ENCODE measurements around the gene KLHL29. TPM values are rescaled to one million over a fixed set of nuclear protein-coding genes. Genes with fewer than 3 reads are reported as not detected.

Gene KLHL29
- total RNA-seq, 1 experiment from 2014 or later, result 34.1 TPM

DNA sequence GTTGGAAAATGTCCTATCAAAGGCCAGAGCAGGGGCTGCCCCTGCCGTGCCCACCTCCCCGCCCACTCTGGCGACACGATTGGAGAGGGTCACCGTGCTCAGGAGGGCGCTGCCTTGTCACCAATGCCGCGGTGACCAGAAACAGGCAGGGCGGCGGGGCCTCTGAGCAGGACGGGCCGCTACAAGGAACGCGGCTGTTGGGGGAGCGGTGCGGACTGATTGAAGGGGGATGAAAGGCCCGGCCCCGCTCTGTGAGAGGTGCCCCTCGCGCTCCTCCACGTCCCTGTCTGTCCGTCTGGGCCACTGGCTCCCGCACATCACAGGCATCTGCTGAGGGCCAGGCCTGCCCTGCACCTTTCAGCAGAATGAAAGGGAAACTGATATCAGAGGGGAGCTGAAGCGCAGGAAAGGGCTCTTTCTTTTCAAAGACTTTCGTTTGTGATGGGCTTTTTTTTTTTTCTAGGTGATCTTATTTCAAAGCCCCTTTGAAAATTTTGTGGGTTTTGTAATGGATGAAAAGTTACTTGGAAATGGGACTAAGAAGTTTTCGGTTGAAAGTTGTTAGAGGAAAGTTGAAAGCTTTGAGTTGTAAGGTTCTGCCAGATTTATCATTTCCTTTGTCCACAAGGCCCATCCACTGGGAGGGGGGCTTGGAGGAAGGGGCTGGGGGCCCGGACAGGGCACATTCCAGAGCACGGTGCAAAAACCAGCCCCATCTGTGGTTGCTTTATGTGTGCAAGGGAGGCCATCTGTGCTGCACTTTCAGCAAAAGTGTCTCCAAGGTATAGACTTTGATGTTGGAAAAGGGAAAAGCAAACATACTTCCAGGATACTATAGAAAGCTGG, 244.2 kb downstream of the KLHL29 start:
- no peaks in the 10 kb centered on the region; the same call in 1 of the 2 replicates for H3K36me3 ChIP-seq
- H3K9me3 ChIP-seq (replicated peaks), result no peaks in the 10 kb centered on the region
- no peak for DNase-seq
- H3K27me3 ChIP-seq, result no peaks in the 10 kb centered on the region
- no peaks in the 10 kb centered on the region for H3K4me1 ChIP-seq
- no peak overlapping the region for H3K27ac ChIP-seq
- H3K4me3 ChIP-seq, result no peak overlapping the region

DNA sequence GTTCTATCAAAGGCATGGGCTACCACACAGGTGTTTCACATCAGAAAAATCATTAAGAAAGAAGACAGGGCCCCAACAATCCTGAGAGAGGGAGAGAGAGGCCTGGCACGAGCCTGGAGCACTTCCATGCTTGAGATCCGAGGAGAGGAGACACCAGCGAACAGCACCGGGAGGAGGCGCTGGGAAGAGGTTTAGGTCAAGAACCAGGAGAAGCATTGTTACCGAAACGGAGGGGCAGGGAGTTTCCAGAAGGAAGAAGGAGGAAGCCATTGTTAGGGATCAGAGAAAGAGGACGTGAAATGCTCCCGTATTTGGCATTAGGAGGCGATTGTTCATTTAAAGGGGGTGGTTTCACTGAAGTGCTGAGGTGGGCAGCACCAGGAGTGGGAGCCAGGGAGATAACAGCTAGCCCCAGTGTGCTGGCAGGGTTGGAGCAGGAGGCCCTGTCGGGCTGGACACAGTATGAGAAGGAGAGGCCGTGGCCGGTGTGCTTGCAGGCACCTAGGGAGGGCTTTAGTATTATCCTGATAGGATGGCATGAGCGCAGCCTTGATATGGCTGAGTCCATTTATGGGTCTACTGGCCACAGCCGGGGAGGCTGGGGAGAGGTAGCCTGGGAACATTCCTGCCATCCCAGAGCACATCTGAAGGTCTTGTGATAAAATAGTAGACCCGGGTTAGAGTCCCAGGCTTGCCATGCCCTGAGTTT, 244.9 kb downstream of the KLHL29 start:
- Histone ChIP-seq H3K27me3 (no peaks in the 10 kb centered on the region), H3K9me3 (replicated peaks) (no peaks in the 10 kb centered on the region), H3K36me3 (no peaks in the 10 kb centered on the region; the same call in 1 of the 2 replicates), H3K27ac (no peak overlapping the region), H3K4me3 (no peak overlapping the region), H3K4me1 (no peaks in the 10 kb centered on the region)
- DNase-seq, result no peak

DNA sequence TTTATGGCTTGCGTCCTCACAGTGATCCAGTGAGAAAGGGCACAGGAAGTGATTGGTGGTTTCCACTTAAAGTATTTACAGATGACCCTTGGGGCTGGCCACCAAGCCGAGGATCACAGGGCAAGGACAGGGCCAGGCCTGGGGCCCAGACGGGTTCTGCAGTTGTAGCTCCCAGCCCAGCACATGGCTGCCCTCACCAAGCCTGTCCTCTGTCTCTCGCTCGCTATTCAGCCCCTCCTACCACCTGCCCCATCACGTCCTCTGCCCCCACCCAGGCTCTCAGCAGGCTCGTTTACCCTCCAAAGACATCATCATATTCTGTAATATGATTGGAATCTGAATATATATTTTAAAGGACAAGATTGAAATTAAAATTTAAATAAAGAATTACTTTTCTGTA, 246.0 kb downstream of the KLHL29 start:
- no peak for DNase-seq
- H3K4me1 ChIP-seq, result no peaks in the 10 kb centered on the region
- H3K27me3 ChIP-seq, result no peaks in the 10 kb centered on the region
- no peaks in the 10 kb centered on the region; the same call in 1 of the 2 replicates for H3K36me3 ChIP-seq
- no peaks in the 10 kb centered on the region for H3K9me3 ChIP-seq (replicated peaks)
- no peak overlapping the region for H3K4me3 ChIP-seq
- H3K27ac ChIP-seq, result no peak overlapping the region

DNA sequence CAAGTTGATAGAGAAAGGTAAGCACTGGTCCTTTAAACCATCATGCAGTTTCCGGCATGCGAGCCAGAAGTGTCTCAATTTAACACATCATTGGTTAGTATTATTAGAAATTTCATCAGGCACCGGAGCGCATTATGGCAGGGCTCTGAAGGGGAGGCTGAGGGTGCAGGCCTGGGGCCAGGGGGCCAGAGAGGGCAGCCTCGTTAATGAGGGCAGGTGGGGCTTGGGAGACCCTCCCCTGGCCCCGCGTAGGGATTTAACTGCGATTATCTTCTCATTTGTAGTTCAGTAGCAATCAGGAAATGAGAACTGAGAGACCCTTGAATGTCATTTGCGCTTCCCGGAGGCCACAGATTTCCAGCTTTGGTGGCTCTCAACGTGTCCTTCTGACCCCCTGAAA, 246.4 kb downstream of the KLHL29 start:
- no peaks in the 10 kb centered on the region for H3K27me3 ChIP-seq
- H3K27ac ChIP-seq, result no peak overlapping the region
- DNase-seq, result no peak
- H3K4me3 ChIP-seq, result no peak overlapping the region
- H3K36me3 ChIP-seq, result no peaks in the 10 kb centered on the region; the same call in 1 of the 2 replicates
- no peaks in the 10 kb centered on the region for H3K9me3 ChIP-seq (replicated peaks)
- no peaks in the 10 kb centered on the region for H3K4me1 ChIP-seq

DNA sequence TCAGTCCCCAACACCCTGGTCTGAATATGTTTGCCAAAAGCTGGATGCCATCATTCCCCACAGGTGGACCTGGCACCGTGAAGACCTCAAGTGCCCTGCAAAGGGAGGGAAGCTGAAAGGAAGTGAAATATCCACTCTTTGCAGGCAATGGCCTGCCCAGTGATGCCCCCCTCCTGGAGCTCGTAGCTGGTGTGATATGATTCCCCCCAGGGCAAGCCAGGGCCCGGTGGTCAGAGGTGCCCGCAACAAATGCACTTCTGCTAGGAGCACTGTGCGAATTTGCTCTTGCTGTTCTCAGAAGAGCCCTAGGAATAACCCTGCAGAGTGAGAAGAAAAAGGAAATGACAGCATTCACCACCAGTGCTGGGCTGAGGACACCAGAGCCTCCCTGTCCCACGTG, 247.4 kb downstream of the KLHL29 start:
- no peak for DNase-seq
- no peaks in the 10 kb centered on the region; the same call in 1 of the 2 replicates for H3K36me3 ChIP-seq
- no peak overlapping the region for H3K4me3 ChIP-seq
- H3K27ac ChIP-seq, result no peak overlapping the region
- no peaks in the 10 kb centered on the region for H3K4me1 ChIP-seq
- no peaks in the 10 kb centered on the region for H3K27me3 ChIP-seq
- no peaks in the 10 kb centered on the region for H3K9me3 ChIP-seq (replicated peaks)

DNA sequence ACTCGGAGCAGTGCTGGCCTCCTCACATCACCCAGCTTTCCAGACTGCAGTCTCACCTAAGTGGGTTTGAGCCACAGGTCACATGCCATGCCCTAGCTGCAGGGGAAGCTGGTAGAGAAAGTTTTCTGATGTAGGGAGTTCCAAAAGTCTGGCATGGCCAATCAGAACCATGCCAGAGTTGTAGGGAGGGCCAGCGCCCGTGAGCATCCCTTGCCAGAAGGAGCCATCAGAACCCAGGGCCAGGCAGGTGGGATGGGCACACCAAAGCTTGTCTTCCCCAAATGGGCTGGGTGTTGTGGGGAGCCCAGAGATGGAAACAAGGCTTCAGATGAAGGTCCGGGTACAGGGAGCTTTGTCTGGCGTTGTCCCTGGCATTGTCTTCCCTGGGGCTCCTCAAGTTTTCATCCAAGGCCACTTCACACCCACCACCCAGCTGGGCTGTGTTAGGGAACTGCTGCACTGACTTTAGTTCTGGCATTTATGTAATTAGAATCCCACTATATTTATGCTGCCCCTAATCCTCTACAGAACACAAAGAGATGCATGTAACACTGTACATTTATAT, 247.9 kb downstream of the KLHL29 start:
- H3K9me3 ChIP-seq (replicated peaks), result no peaks in the 10 kb centered on the region
- no peak overlapping the region for H3K4me3 ChIP-seq
- DNase-seq, result no peak
- H3K36me3 ChIP-seq, result no peaks in the 10 kb centered on the region; the same call in 1 of the 2 replicates
- H3K4me1 ChIP-seq, result no peaks in the 10 kb centered on the region
- H3K27me3 ChIP-seq, result no peaks in the 10 kb centered on the region
- H3K27ac ChIP-seq, result no peak overlapping the region

DNA sequence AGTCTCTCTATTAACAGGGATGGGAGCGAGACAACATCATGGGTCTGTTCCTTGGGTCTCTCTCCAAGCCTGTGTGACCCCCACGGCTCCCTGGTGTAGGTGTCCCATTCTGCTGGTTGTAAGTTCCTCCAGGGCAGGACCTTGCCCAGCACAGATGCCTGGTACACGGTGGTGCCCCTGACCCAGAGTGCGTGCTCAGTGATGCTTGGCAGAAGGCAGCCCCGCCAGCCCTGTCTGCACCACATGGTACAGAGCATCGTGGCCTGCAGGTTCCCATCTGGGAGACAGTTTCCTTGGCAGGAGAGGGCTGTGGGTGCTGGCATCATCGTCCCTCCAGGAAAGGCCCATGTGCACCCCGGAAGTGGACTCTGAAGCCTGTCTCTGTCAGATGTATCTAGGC, 249.0 kb downstream of the KLHL29 start:
- no peak for DNase-seq

DNA sequence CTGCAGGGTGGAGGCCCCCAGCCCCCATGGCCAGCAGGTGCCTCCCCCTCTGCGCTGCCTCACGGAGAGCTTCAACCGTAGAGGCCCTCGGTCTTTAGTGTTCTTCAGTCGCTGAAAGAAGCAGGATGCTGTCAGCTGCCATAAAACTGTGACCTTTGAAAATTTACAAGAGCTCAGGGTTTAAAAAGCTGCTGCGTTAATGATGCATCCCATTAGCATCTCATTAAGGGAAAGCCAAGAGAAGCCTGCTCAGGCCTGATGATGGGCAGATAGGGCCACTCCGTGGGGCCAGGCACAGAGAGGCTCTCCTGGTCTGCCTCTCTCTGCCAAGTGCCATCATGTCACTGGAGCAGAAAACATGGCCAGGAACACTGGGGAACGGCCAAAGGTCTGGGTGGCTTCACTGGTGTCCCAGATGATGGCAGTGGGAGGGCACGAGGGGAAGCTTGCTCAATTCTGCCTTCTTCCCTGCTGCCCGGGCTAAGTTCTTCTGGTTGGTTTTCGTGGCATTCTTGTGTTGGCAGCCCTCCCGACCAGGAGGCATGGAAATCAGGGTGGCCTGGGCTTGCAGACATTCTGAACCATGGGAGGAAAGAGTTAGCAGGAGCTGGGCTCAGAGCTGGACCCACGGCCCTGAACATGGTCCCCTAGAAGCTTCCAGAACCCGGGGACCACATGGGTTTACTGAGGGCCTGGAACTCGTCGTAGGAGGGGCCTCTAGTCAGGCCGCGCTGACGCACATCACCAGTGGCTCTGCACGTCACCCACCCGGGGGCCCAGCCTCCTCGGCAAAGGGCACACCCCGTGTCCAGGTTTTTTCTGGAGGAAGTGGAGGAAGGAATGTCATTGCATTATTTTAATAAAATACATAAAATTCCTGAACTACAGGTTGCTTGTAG, 250.7 kb downstream of the KLHL29 start:
- Histone ChIP-seq H3K4me1 (no peaks in the 10 kb centered on the region), H3K27ac (no peak overlapping the region), H3K9me3 (replicated peaks) (no peaks in the 10 kb centered on the region), H3K27me3 (no peaks in the 10 kb centered on the region), H3K36me3 (peaks cover 11% of the 10 kb centered on the region), H3K4me3 (no peak overlapping the region)
- DNase-seq, result no peak

More for the DNA sequence above, 249.0 kb downstream of the KLHL29 start:
- Histone ChIP-seq H3K4me3 (no peak overlapping the region), H3K27ac (no peak overlapping the region), H3K9me3 (replicated peaks) (no peaks in the 10 kb centered on the region), H3K27me3 (no peaks in the 10 kb centered on the region), H3K36me3 (no peaks in the 10 kb centered on the region; the same call in 1 of the 2 replicates), H3K4me1 (no peaks in the 10 kb centered on the region)

DNA sequence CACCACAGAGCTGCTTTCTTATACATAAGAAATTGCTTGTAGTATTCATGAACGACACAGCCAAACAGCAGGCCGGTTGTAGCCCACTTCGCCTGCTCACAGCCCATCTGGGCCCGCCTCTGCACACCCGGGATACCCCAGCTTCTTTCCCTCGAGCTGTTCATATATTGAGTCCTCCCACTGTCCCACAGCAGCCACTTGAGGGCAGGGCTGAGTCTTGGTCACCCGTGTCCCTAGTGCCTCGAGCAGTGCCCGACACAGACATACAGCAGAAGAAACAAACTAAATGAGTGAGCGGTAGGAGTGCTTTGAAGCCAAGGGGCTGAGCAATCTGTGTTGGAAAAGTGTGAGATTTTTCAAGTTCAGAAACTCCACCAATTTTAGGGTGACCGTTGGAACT, 251.4 kb downstream of the KLHL29 start:
- H3K27ac ChIP-seq, result no peak overlapping the region
- DNase-seq, result peak; percentile 48 to 64
- no peaks in the 10 kb centered on the region for H3K27me3 ChIP-seq
- H3K36me3 ChIP-seq, result peaks cover 14% of the 10 kb centered on the region
- no peaks in the 10 kb centered on the region for H3K9me3 ChIP-seq (replicated peaks)
- no peak overlapping the region for H3K4me3 ChIP-seq
- no peaks in the 10 kb centered on the region for H3K4me1 ChIP-seq

DNA sequence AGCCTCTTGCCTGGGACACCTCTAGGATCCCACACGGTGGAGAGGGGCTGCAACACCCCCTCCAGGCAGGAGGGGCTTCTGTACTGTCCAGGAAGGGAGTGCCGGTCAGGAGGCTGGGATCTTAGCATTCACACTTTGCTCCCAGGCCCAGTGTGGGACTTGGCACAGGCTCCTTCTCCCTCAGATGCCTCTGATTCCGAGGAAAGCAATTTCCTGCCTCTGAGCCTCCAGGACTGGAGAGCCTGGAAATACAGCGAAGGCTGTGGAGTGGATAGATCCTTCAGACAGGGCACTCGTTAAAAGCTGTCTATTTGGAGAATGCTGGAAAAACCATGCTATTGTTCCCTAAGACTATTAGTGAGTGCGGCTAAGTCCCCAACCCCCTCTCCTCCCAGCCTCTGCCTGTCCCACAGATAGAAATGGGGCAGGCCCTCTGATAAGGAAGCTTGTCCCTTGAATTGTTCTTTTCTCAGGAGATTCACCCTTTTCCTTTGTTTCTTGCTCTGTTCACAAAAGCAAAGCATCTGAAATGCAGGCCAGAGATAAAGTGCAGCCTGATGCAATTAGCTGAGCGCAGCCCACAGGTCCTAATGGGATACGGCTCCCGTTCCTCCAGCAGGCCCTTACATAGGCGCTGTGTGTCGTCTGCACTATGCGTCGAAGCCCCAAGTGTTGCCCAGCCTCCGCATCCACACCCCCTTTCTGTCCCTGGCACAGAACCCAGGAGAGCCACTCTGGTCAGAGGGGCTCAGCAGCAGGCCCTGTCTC, 252.2 kb downstream of the KLHL29 start:
- DNase-seq, result no peak
- Histone ChIP-seq H3K36me3 (peaks cover 22% of the 10 kb centered on the region), H3K4me3 (no peak overlapping the region), H3K27ac (no peak overlapping the region), H3K9me3 (replicated peaks) (no peaks in the 10 kb centered on the region), H3K4me1 (no peaks in the 10 kb centered on the region), H3K27me3 (no peaks in the 10 kb centered on the region)

DNA sequence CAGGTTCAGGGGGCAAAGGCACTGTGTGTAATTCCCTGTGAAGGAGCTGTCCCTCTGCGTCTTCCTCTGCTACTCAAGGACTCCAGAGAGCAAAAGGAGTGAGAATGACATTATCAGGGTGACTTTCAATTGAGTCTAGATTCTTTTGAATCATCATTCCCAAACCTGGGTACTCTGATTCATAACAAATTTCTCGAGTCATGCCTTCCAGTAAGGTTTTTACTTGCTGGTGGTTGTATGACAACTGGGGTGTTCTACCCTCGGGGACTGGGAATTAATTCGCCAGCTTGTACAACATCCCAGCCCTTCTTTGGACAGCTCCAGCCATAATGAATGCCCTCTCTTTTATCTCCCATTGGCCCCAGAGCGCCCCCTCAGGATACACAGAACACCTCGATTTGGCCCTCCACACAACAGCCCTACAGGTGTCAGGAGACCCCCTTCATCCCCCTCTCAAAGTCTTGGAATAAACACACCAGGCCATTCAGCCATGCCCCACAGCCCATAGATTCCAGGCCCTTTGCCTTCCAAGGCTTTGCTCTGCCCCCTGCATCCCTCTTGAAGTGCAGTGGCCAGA, 254.5 kb downstream of the KLHL29 start:
- DNase-seq, result no peak
- Histone ChIP-seq H3K36me3 (peaks cover 43% of the 10 kb centered on the region), H3K27ac (no peak overlapping the region), H3K4me1 (peaks cover 4% of the 10 kb centered on the region), H3K4me3 (no peak overlapping the region), H3K27me3 (no peaks in the 10 kb centered on the region), H3K9me3 (replicated peaks) (no peaks in the 10 kb centered on the region)

DNA sequence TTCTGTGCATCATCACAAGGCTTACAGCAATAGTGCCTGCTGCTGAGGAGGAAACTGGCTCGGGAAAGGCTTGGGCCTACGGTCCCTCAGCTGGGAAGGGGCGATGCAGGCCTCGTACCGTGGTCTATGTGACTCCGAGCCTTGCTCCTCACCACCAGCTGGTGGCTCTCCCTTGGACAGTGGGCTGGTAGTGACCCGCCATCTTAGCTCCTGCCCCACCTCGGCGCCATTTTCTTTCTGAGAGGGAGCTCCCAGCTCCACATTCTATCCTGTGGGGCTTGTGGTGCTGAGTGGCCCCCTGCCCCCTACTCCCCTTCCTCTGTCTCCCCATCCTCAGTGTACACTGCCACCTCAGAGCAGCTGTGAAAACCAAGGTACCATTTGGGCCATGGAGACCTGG, 255.7 kb downstream of the KLHL29 start:
- DNase-seq, result no peak
- Histone ChIP-seq H3K36me3 (peaks cover 44% of the 10 kb centered on the region), H3K4me3 (no peak overlapping the region), H3K27me3 (no peaks in the 10 kb centered on the region), H3K4me1 (peaks cover 15% of the 10 kb centered on the region), H3K27ac (no peak overlapping the region), H3K9me3 (replicated peaks) (no peaks in the 10 kb centered on the region)

DNA sequence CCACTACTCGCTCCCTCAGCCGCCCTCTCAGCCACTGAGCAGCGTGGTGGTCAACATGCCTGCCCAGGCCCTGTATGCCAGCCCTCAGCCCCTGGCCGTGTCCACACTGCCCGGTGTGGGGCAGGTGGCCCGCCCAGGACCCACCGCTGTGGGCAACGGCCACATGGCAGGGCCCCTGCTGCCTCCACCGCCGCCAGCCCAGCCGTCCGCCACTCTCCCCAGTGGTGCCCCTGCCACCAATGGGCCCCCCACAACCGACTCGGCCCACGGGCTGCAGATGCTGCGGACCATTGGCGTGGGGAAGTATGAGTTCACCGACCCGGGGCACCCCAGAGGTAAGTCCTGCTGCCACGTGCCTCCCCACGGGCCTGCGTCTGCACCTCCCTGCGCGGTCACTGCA, 257.5 kb downstream of the KLHL29 start:
- no peak overlapping the region for H3K4me3 ChIP-seq
- peaks cover 20% of the 10 kb centered on the region for H3K4me1 ChIP-seq
- no peaks in the 10 kb centered on the region for H3K9me3 ChIP-seq (replicated peaks)
- peaks cover 44% of the 10 kb centered on the region for H3K36me3 ChIP-seq
- H3K27me3 ChIP-seq, result no peaks in the 10 kb centered on the region
- H3K27ac ChIP-seq, result no peak overlapping the region
- no peak for DNase-seq
